Measurements from ENCODE around the gene GSS.

DNA sequence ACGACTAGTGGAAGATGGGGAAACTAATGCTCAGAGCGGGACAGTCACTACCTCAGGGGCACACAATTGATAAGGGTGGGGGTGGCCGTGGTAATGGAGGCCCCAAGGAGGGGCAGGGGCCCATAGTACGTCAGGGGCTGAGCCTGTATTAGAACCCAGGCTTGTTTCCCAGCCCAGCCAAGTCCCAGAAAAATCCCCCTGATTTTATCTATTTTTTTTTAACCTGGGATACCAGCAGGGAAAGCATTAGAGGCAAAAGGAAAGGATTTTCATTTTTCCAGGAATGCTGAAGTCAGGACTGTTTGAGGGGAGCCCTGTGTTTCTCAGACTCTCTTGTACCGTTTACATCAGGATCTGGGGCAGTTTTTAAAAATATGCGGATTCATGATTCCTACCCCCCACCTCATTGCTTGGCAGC is 444 bp upstream of the GSS start:
- no peak for TF ChIP-seq CTBP1 (IDR thresholded peaks at IDR 0.05; ENCODE audit: borderline replicate concordance)
- TF ChIP-seq ELF4 (IDR thresholded peaks at IDR 0.05), result no peak
- TF ChIP-seq BHLHE40 (IDR thresholded peaks at IDR 0.05; ENCODE audit: borderline replicate concordance), result no peak
- no peak for TF ChIP-seq SP1 (IDR thresholded peaks at IDR 0.05)
- TF ChIP-seq FOXM1 (IDR thresholded peaks at IDR 0.05; ENCODE audit: borderline replicate concordance), result no peak
